GM21367 (cell line): ENCODE data around the gene SIRPA.

Experiments used
- ATAC-seq: cut with Tn5 transposase; IDR thresholded peaks from one replicate; pipeline ENCODE4 v1.9.1; 2021; ENCODE audit not compliant: unreplicated experiment

The SIRPA gene

GRCh38 chr20:1946762-1947534 is 51.7 kb downstream of the SIRPA start:
- no peak for ATAC-seq

GRCh38 chr20:1947535-1947846 is 52.3 kb downstream of the SIRPA start:
- no peak for ATAC-seq

GRCh38 chr20:1949347-1950100 is 54.3 kb downstream of the SIRPA start:
- no peak for ATAC-seq

- no peak for ATAC-seq
These were observed 55.6 kb downstream of the SIRPA start for GRCh38 chr20:1950836-1951235.

- ATAC-seq: no peak
These were observed 56.4 kb downstream of the SIRPA start for GRCh38 chr20:1951436-1952115.

GRCh38 chr20:1952737-1953530 is 57.7 kb downstream of the SIRPA start:
- no peak for ATAC-seq

GRCh38 chr20:1953621-1954020 is 58.4 kb downstream of the SIRPA start:
- no peak for ATAC-seq

- no peak for ATAC-seq
These were observed 60.0 kb downstream of the SIRPA start for GRCh38 chr20:1955217-1955616.

- no peak for ATAC-seq
These were observed 63.2 kb downstream of the SIRPA start for GRCh38 chr20:1958426-1958825.

- no peak for ATAC-seq
These were observed 63.9 kb downstream of the SIRPA start for GRCh38 chr20:1959156-1959555.

GRCh38 chr20:1961374-1961773 is 66.2 kb downstream of the SIRPA start:
- no peak for ATAC-seq

GRCh38 chr20:1964061-1964460 is 68.9 kb downstream of the SIRPA start:
- ATAC-seq: no peak

GRCh38 chr20:1964659-1965405 is 69.6 kb downstream of the SIRPA start:
- no peak for ATAC-seq

GRCh38 chr20:1965520-1966351 is 70.5 kb downstream of the SIRPA start:
- ATAC-seq: no peak

GRCh38 chr20:1968964-1969363 is 73.8 kb downstream of the SIRPA start:
- ATAC-seq: no peak

- ATAC-seq: no peak
These were observed 76.8 kb downstream of the SIRPA start for GRCh38 chr20:1971893-1972586.

- ATAC-seq: no peak
These were observed 78.6 kb downstream of the SIRPA start for GRCh38 chr20:1973601-1974440.

GRCh38 chr20:1975291-1975690 is 80.1 kb downstream of the SIRPA start:
- ATAC-seq: no peak
